Endothelial cell of umbilical vein (primary cell): Measurements from ENCODE around the gene GSTA1.
"Not testable (repeated sequence)": the region's sequence is repeated elsewhere in the genome, so short reads cannot be mapped to it uniquely, and the experiment has no call there.

Experiments
- POLR2A ChIP-seq: IDR thresholded peaks from 2 replicates; pipeline ENCODE4 v1.6.1; 2012; ENCODE audit warnings: low read depth, mild to moderate bottlenecking, control low read depth, low read length
- TF ChIP-seq, protein P1 (sequence below), 2 donors: IDR thresholded peaks; 1 replicate in 1 of 2; 2 replicates in 1 of 2; pipeline ENCODE4 v1.5.1; 2011; ENCODE audit warnings: low read length in 2 of 2, mild to moderate bottlenecking in 2 of 2, moderate library complexity in 2 of 2, control low read depth in 1 of 2, inconsistent platforms in 1 of 2, low read depth in 1 of 2; ENCODE audit not compliant: insufficient read depth in 1 of 2; ENCODE audit errors: extremely low read depth in 1 of 2
- TF ChIP-seq, protein P2 (sequence below): IDR thresholded peaks from 2 replicates; pipeline ENCODE4 v1.6.1; 2011; ENCODE audit not compliant: insufficient read depth, insufficient read length

DNA sequence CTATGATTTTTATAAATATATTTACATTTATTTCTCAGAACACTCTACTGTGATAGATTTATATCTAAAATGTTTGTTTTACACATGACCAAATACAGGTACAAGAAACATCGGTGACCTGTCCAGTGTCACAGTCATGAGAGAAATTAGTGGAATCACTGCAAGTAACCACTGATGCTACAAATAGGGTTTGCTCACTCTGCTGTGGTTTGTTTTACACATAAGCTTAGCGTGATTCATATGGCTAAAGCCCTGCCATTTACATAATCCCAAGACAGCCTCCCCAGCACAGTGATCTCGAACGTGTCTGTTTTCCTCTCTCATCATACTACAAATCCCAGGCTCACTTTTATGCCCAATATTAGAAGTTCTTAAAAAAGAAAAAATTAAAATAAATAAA lies 34.2 kb downstream of the GSTA1 start:
- TF ChIP-seq POLR2A: not testable (repeated sequence)
- TF ChIP-seq, protein P1, sequence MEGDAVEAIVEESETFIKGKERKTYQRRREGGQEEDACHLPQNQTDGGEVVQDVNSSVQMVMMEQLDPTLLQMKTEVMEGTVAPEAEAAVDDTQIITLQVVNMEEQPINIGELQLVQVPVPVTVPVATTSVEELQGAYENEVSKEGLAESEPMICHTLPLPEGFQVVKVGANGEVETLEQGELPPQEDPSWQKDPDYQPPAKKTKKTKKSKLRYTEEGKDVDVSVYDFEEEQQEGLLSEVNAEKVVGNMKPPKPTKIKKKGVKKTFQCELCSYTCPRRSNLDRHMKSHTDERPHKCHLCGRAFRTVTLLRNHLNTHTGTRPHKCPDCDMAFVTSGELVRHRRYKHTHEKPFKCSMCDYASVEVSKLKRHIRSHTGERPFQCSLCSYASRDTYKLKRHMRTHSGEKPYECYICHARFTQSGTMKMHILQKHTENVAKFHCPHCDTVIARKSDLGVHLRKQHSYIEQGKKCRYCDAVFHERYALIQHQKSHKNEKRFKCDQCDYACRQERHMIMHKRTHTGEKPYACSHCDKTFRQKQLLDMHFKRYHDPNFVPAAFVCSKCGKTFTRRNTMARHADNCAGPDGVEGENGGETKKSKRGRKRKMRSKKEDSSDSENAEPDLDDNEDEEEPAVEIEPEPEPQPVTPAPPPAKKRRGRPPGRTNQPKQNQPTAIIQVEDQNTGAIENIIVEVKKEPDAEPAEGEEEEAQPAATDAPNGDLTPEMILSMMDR (IDR thresholded peaks at IDR 0.05; ENCODE audit: extremely low read depth in 1 of 2, insufficient read depth in 1 of 2, low read depth in 1 of 2, low read length in 2 of 2): not testable (repeated sequence)
- TF ChIP-seq, protein P2, sequence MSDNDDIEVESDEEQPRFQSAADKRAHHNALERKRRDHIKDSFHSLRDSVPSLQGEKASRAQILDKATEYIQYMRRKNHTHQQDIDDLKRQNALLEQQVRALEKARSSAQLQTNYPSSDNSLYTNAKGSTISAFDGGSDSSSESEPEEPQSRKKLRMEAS: not testable (repeated sequence)
